Stimulated activated CD8-positive, alpha-beta memory T cell treated with anti-CD3 and anti-CD28 coated beads, Interleukin-7, amount 100 ng/mL, for 4 hours (primary cell): ENCODE data around the gene DUS1L.
"Not testable (repeated sequence)": the region's sequence is repeated elsewhere in the genome, so short reads cannot be mapped to it uniquely, and the experiment has no call there.

ENCODE experiments used
- DNase-seq, 2 donors: peaks; one replicate each; pipeline ENCODE4 v3.0.0-alpha.2; 2020; ENCODE audit warnings: low read depth in 2 of 2

Gene DUS1L

GRCh38 chr17:82039695-82040299 lies 25.8 kb downstream of the DUS1L start:
- no peak for DNase-seq

- DNase-seq, result not testable (repeated sequence)
These were observed 26.7 kb downstream of the DUS1L start for GRCh38 chr17:82038796-82039409.

- DNase-seq, result no peak
These were observed 27.8 kb downstream of the DUS1L start for GRCh38 chr17:82037889-82038195.

GRCh38 chr17:82037092-82037888 lies 28.3 kb downstream of the DUS1L start, which contains the start of gene DCXR:
DCXR (minus strand) TSS chr17:82037697; CDS start chr17:82037682, 15 bp downstream.
- DNase-seq, result peak; percentile 86 to 93

GRCh38 chr17:82036634-82037091 lies 28.9 kb downstream of the DUS1L start:
- DNase-seq, result no peak

- DNase-seq, result no peak
These were observed 29.5 kb downstream of the DUS1L start for GRCh38 chr17:82035956-82036633.

- DNase-seq, result no peak
These were observed 30.1 kb downstream of the DUS1L start for GRCh38 chr17:82035488-82035887.

- DNase-seq, result no peak
These were observed 31.1 kb downstream of the DUS1L start for GRCh38 chr17:82034371-82035011.

GRCh38 chr17:82033359-82034085 lies 32.1 kb downstream of the DUS1L start:
- DNase-seq, result no peak

- DNase-seq, result no peak
These were observed 33.5 kb downstream of the DUS1L start for GRCh38 chr17:82031885-82032627.

GRCh38 chr17:82031303-82031884 lies 34.2 kb downstream of the DUS1L start, which contains the start of gene RAC3:
RAC3 (plus strand) TSS chr17:82031678; CDS start chr17:82031762, 84 bp downstream.
- DNase-seq, result no peak

GRCh38 chr17:82030470-82031302 lies 34.9 kb downstream of the DUS1L start:
- DNase-seq, result peak; percentile 60 to 67

GRCh38 chr17:82029990-82030469 lies 35.6 kb downstream of the DUS1L start:
- no peak for DNase-seq

- DNase-seq, result no peak
These were observed 36.2 kb downstream of the DUS1L start for GRCh38 chr17:82029391-82029790.

- no peak for DNase-seq
These were observed 36.6 kb downstream of the DUS1L start for GRCh38 chr17:82028966-82029365.

GRCh38 chr17:82028246-82028645 lies 37.4 kb downstream of the DUS1L start:
- DNase-seq, result no peak

GRCh38 chr17:82025401-82026107 lies 40.0 kb downstream of the DUS1L start:
- no peak for DNase-seq

GRCh38 chr17:82024859-82025258 lies 40.7 kb downstream of the DUS1L start:
- DNase-seq, result no peak
